ENCODE results near the gene SPARC.
"Not testable (repeated sequence)": the region's sequence is repeated elsewhere in the genome, so short reads cannot be mapped to it uniquely, and the experiment has no call there.

The SPARC gene

DNA sequence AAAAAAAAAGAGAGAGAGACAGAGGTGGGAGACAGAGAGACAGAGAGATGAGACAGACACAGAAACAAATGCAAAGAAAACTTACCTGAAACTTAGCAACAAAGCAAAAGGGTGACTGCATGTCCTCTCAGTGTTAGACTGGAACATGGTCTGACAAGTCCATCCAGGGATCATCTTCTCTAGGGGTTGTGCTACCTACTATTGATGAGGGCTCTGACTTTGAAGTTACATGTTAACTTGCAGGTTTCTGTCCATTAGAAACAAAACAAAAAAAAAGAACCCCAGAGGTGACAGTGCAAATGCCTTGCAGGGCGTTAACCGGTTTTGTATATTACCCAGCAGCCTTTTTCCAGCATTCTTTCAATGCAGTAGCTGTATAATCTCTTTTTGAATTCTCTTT lies 13.6 kb upstream of the SPARC start:
- DNase-seq, result no peak

GRCh38 chr5:151699071-151699901 lies 12.6 kb upstream of the SPARC start:
- DNase-seq, result no peak

- not testable (repeated sequence) for DNase-seq
Measured at GRCh38 chr5:151698081-151698480, 11.4 kb upstream of the SPARC start.

- no peak for DNase-seq
Measured at GRCh38 chr5:151697452-151697851, 10.7 kb upstream of the SPARC start.

- DNase-seq, result no peak
Measured at GRCh38 chr5:151696470-151697061, 9.9 kb upstream of the SPARC start.

DNA sequence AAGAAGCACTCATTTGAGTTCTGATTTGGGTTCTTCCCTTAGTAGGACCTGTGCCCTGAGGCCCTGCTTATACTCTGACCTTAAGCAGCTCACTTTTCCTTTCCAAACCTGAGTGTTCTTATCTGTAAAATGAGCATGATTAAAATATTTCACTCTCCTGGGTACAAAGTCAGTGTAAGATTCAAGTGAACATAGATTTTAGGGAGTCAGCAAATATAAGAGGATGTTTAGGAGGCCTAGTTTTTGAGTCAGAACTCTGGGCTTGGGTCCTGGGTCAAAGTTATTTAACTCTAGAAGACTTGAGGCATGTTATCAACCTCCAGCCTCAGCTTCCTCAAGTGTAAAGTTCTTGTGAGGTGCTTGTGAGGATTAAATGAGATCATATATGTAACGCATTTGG lies 8.7 kb upstream of the SPARC start:
- no peak for DNase-seq

- no peak for DNase-seq
Measured at GRCh38 chr5:151694035-151694485, 7.3 kb upstream of the SPARC start.

- no peak for DNase-seq
Measured at GRCh38 chr5:151692312-151692711, 5.6 kb upstream of the SPARC start.

DNA sequence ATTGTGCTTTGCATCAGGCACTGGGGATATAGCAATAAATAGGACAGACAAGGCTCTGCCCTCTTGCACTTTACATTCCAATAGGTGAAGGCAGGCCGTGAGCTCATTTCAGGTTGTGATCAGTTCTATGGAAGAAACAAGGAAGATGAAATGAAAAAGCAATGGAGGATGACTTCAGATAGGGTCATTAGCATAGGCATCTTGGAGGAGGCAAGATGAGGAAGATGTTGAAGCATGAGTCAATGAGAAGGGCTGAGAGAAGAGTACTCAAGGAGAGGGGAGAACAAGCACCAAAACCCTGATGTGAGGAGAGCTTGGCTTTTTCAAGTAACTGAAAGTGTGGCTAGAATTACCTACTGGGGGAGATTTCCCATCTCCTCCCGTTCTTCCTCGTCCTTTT lies 5.0 kb upstream of the SPARC start:
- DNase-seq, result no peak

GRCh38 chr5:151689591-151689990 lies 2.9 kb upstream of the SPARC start:
- DNase-seq, result not testable (repeated sequence)

DNA sequence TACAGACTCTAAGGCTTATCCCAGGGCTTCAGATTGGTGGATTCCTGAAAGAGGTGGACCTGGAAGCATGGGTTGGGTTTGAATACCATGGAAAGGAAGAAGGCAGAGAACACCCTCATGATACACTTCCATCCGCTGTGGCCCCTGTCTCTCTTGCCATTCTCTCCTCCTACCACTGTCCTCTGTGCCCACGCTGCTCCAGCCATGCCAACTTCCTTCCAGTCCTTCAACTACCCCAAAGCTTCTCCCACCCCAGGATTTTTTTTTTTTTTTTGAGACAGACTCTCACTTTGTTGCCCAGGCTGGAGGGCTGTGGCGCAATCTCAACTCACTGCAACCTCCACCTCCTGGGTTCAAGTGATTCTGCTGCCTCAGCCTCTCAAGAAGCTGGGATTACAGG lies 1.7 kb upstream of the SPARC start:
- DNase-seq, result no peak

GRCh38 chr5:151685749-151686673 lies 704 bp downstream of the SPARC start:
- DNase-seq, result no peak

DNA sequence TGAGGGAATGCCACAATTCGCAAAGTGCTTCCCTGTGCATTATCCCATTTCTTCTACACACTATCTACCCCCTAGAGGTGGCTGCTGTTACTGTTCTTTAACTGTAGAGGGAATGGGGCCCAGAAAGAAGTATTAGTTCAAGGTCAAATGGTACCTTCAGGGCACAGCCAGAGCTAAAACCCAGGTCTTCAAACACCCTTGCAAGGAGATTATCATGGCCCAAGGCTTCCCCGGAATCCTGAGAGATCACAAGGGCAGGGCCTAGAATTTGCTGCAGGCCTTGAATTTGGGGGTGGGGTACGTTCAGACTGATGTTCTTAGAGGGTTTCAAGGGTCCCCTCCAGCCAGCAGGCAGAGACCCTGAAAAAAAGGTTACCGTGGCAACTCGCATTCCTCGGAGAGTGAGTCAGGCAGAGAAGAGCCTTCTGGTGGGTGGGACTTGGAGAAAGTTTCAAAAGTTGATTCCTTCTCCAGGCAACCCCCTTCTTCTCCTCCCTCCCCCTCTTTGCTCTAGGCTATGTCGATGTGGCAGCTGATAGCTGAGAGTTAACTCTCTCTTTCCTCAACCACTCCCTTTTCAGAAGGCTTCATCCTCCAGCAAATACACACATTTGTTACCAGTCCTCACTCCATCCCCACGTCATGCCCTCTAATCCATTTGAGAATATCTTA lies 1.9 kb downstream of the SPARC start:
- no peak for DNase-seq

DNA sequence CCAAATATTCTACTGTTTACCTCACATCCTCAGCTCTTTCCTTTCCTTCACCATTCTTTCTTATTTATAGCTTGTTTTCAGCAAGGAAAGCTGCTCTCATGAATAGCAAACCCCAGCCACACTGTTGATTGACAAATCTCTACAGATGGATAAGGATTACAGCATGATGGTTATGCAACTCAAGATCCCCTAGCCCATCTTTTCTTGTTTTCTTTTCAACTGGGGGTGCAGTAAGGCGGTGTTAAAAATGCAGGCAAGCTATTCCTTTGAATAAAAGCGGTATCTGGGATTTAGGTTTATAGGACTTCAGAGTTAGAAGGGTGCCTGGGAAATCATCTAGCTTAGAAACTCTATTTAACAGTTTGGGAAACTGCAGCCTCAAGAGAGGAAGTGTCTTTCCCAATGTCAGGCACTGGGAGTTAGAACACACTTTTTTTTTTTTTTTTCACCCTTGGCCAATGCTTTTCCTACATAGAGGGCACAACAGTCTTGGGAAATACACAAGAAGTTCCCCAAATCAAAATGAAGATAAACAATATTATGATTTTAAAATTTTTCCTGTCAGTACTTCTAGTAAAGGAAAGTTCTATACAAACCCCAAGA lies 2.6 kb downstream of the SPARC start:
- no peak for DNase-seq

DNA sequence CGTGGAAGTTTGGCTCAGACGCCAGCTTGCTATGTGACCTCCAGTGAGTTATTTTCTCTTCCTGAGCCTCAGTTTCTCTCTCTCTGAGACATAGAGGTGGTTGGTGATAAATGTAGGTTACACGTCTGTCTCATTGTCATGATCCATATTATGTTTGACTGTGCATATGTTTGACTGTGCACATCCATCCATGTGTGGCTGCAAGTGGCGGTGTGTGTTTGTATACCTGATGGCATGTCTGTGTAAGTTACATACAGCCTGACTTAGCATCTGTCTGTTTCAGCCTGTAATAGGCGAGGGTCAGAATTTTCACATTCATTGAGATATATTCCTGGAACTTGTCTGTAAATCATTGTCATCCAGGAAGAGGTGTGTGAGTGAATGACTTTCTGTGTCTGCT lies 3.3 kb downstream of the SPARC start:
- no peak for DNase-seq

- DNase-seq, result no peak
Measured at GRCh38 chr5:151682751-151683331, 3.9 kb downstream of the SPARC start.

- DNase-seq, result no peak
Measured at GRCh38 chr5:151682240-151682639, 4.5 kb downstream of the SPARC start.

DNA sequence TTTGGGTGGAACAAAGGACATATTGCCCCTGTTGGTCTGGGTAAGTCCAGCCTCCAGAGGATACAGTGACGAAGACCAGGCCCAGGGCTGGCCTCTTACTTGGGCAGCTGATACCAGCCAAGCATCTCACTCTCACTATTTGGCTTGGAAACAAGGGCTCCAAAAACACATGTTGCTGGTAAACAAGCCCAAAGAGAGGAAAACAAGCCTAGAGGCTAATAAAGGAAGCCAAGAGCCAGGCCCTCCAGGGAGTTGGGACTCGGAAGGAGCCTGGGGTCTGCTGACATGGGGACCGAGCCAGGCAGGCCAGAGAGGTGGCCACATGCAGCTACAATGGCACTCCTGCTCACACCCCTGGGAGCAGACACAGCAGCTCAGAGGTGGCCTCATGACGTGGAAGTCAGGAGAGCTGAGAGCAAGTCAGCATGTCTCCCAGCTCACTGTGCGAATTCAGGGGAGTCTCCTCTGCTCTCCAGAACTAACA lies 5.7 kb downstream of the SPARC start:
- DNase-seq, result no peak

DNA sequence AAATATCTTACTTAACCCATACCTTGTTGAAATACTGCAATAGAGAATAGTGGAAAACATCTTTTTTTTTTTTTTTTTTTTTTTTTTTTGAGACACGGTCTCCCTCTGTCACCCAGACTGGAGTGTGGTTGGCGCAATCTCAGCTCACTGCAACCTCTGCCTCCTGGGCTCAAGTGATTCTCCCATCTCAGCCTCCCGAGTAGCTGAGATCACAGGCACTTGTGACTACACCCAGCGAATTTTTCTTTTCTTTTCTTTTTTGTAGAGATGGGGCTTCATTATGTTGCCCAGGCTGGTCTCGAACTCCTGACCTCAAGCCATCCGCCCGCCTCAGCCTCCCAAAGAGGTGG lies 6.6 kb downstream of the SPARC start:
- not testable (repeated sequence) for DNase-seq

- DNase-seq, result no peak
Measured at GRCh38 chr5:151679421-151680155, 7.1 kb downstream of the SPARC start.

- DNase-seq, result no peak
Measured at GRCh38 chr5:151678713-151679112, 8.0 kb downstream of the SPARC start.
